Suprapubic skin (tissue), 3 donors: Measurements from ENCODE around the gene CCDC197.

Source experiments
- CTCF ChIP-seq, 2 donors: fragments of 200-600 bp in 1 of 2; fragments of 450-650 bp in 1 of 2; sonication (generic) in 1 of 2; IDR thresholded peaks; one replicate each; pipeline ENCODE4 v1.5.1; 2016 to 2019; ENCODE audit warnings: antibody characterized with exemption in 2 of 2, mild to moderate bottlenecking in 1 of 2, moderate library complexity in 1 of 2
- POLR2A ChIP-seq, 2 donors: fragments of 450-650 bp; IDR thresholded peaks; one replicate each; pipeline ENCODE4 v1.6.1; 2017; ENCODE audit warnings: antibody characterized with exemption in 2 of 2, mild to moderate bottlenecking in 2 of 2, moderate library complexity in 2 of 2

GRCh38 chr14:93999573-93999972 lies 2.5 kb downstream of the CCDC197 start:
- TF ChIP-seq CTCF (IDR thresholded peaks at IDR 0.05) (no peak), POLR2A (IDR thresholded peaks at IDR 0.05) (no peak)
